ENCODE measurements around the gene MYL4.

Gene MYL4

GRCh38 chr17:47246120-47246519, 37.0 kb downstream of the MYL4 start:
- DNase-seq (no peak), ATAC-seq (replicated peaks) (no peak)
- peaks cover 22 to 24% of the 10 kb centered on the region in 2 donors for H3K27me3 Mint-ChIP-seq
- peaks cover 4% of the 10 kb centered on the region for H3K36me3 Mint-ChIP-seq (ENCODE audit: insufficient read depth)
- no peak overlapping the region for H3K4me3 Mint-ChIP-seq
- no peaks in the 10 kb centered on the region for H3K4me1 Mint-ChIP-seq (ENCODE audit: low read depth in 2 of 2)
- no peaks in the 10 kb centered on the region for H3K9me3 Mint-ChIP-seq
- no peak overlapping the region for H3K27ac Mint-ChIP-seq

GRCh38 chr17:47250855-47251254, 41.7 kb downstream of the MYL4 start:
- H3K9me3 Mint-ChIP-seq = no peaks in the 10 kb centered on the region
- H3K4me3 Mint-ChIP-seq = no peak overlapping the region
- H3K4me1 Mint-ChIP-seq (ENCODE audit: low read depth in 2 of 2) = peaks cover 9 to 10% of the 10 kb centered on the region in 2 donors
- no peak for DNase-seq
- ATAC-seq (replicated peaks) = no peak
- no peaks in the 10 kb centered on the region for H3K36me3 Mint-ChIP-seq (ENCODE audit: insufficient read depth)
- no peak overlapping the region for H3K27ac Mint-ChIP-seq
- H3K27me3 Mint-ChIP-seq = peaks cover 32 to 44% of the 10 kb centered on the region in 2 donors

GRCh38 chr17:47251421-47251940, 42.3 kb downstream of the MYL4 start:
- Mint-ChIP-seq H3K27me3 (peaks cover 32 to 44% of the 10 kb centered on the region in 2 donors), H3K9me3 (no peaks in the 10 kb centered on the region), H3K4me3 (no peak overlapping the region), H3K36me3 (ENCODE audit: insufficient read depth) (no peaks in the 10 kb centered on the region), H3K4me1 (ENCODE audit: low read depth in 2 of 2) (peaks cover 9 to 10% of the 10 kb centered on the region in 2 donors), H3K27ac (no peak overlapping the region)
- no peak for DNase-seq
- ATAC-seq (replicated peaks) = no peak

GRCh38 chr17:47252209-47252608, 43.1 kb downstream of the MYL4 start:
- DNase-seq = no peak
- H3K4me3 Mint-ChIP-seq = peak overlapping the region; percentile 82 to 90
- no peaks in the 10 kb centered on the region for H3K36me3 Mint-ChIP-seq (ENCODE audit: insufficient read depth)
- H3K27ac Mint-ChIP-seq = no peak overlapping the region
- peaks cover 9 to 10% of the 10 kb centered on the region in 2 donors for H3K4me1 Mint-ChIP-seq (ENCODE audit: low read depth in 2 of 2)
- ATAC-seq (replicated peaks) = no peak
- peaks cover 36 to 46% of the 10 kb centered on the region in 2 donors for H3K27me3 Mint-ChIP-seq
- H3K9me3 Mint-ChIP-seq = no peaks in the 10 kb centered on the region

GRCh38 chr17:47252766-47253512, 43.8 kb downstream of the MYL4 start:
- Mint-ChIP-seq H3K9me3 (no peaks in the 10 kb centered on the region), H3K4me3 (peak overlapping the region; percentile 82 to 90), H3K36me3 (ENCODE audit: insufficient read depth) (no peaks in the 10 kb centered on the region), H3K4me1 (ENCODE audit: low read depth in 2 of 2) (peaks cover 10 to 13% of the 10 kb centered on the region in 2 donors), H3K27me3 (peaks cover 43 to 53% of the 10 kb centered on the region in 2 donors), H3K27ac (no peak overlapping the region)
- no peak for DNase-seq
- ATAC-seq (replicated peaks) = no peak

GRCh38 chr17:47253541-47254402, 44.6 kb downstream of the MYL4 start, which contains the start of gene ITGB3:
ITGB3 (plus strand) TSS chr17:47253827; CDS start chr17:47253862, 35 bp downstream.
- peak; percentile 54 to 62 (median 60) for DNase-seq
- peak; percentile 98 for ATAC-seq (replicated peaks)
- H3K4me3 Mint-ChIP-seq = peak within 1 kb of the TSS; percentile 82 to 90
- H3K9me3 Mint-ChIP-seq = no peaks in the 10 kb centered on the region
- H3K36me3 Mint-ChIP-seq (ENCODE audit: insufficient read depth) = no peaks in the 10 kb centered on the region
- peaks cover 10 to 13% of the 10 kb centered on the region in 2 donors for H3K4me1 Mint-ChIP-seq (ENCODE audit: low read depth in 2 of 2)
- H3K27me3 Mint-ChIP-seq = peaks cover 51 to 61% of the 10 kb centered on the region in 2 donors
- no peak within 1 kb of the TSS for H3K27ac Mint-ChIP-seq

- Mint-ChIP-seq H3K4me1 (ENCODE audit: low read depth in 2 of 2) (peaks cover 10 to 13% of the 10 kb centered on the region in 2 donors), H3K9me3 (no peaks in the 10 kb centered on the region), H3K36me3 (ENCODE audit: insufficient read depth) (no peaks in the 10 kb centered on the region), H3K4me3 (peak overlapping the region; percentile 82 to 90), H3K27ac (no peak overlapping the region), H3K27me3 (peaks cover 58 to 67% of the 10 kb centered on the region in 2 donors)
- ATAC-seq (replicated peaks) (no peak), DNase-seq (no peak)
These were observed 45.3 kb downstream of the MYL4 start for GRCh38 chr17:47254403-47254943.

GRCh38 chr17:47257651-47258339, 48.6 kb downstream of the MYL4 start:
- H3K9me3 Mint-ChIP-seq = no peaks in the 10 kb centered on the region
- peaks cover 10 to 13% of the 10 kb centered on the region in 2 donors for H3K4me1 Mint-ChIP-seq (ENCODE audit: low read depth in 2 of 2)
- H3K36me3 Mint-ChIP-seq (ENCODE audit: insufficient read depth) = no peaks in the 10 kb centered on the region
- H3K4me3 Mint-ChIP-seq = no peak overlapping the region
- ATAC-seq (replicated peaks) (no peak), DNase-seq (no peak)
- peaks cover 62 to 76% of the 10 kb centered on the region in 2 donors for H3K27me3 Mint-ChIP-seq
- no peak overlapping the region for H3K27ac Mint-ChIP-seq

- ATAC-seq (replicated peaks) (no peak), DNase-seq (no peak)
- Mint-ChIP-seq H3K27ac (no peak overlapping the region), H3K36me3 (ENCODE audit: insufficient read depth) (no peaks in the 10 kb centered on the region), H3K4me3 (no peak overlapping the region), H3K9me3 (no peaks in the 10 kb centered on the region), H3K4me1 (ENCODE audit: low read depth in 2 of 2) (peaks cover 0 to 3% of the 10 kb centered on the region in 2 donors), H3K27me3 (peaks cover 37 to 39% of the 10 kb centered on the region in 2 donors)
These were observed 53.4 kb downstream of the MYL4 start for GRCh38 chr17:47262586-47262985.

GRCh38 chr17:47264166-47264565, 55.0 kb downstream of the MYL4 start:
- H3K27ac Mint-ChIP-seq = no peak overlapping the region
- H3K4me3 Mint-ChIP-seq = no peak overlapping the region
- no peak for ATAC-seq (replicated peaks)
- no peaks in the 10 kb centered on the region for H3K4me1 Mint-ChIP-seq (ENCODE audit: low read depth in 2 of 2)
- peaks cover 21 to 24% of the 10 kb centered on the region in 2 donors for H3K27me3 Mint-ChIP-seq
- H3K36me3 Mint-ChIP-seq (ENCODE audit: insufficient read depth) = no peaks in the 10 kb centered on the region
- no peaks in the 10 kb centered on the region for H3K9me3 Mint-ChIP-seq
- no peak for DNase-seq

GRCh38 chr17:47265983-47266541, 56.9 kb downstream of the MYL4 start:
- DNase-seq (no peak), ATAC-seq (replicated peaks) (no peak)
- H3K27ac Mint-ChIP-seq = no peak overlapping the region
- H3K4me3 Mint-ChIP-seq = no peak overlapping the region
- no peaks in the 10 kb centered on the region for H3K9me3 Mint-ChIP-seq
- H3K27me3 Mint-ChIP-seq = peaks cover 13% of the 10 kb centered on the region in 2 donors
- no peaks in the 10 kb centered on the region for H3K36me3 Mint-ChIP-seq (ENCODE audit: insufficient read depth)
- H3K4me1 Mint-ChIP-seq (ENCODE audit: low read depth in 2 of 2) = no peaks in the 10 kb centered on the region

- H3K36me3 Mint-ChIP-seq (ENCODE audit: insufficient read depth) = no peaks in the 10 kb centered on the region
These were observed 57.6 kb downstream of the MYL4 start for GRCh38 chr17:47266782-47267181.

More at GRCh38 chr17:47266782-47267181, 57.6 kb downstream of the MYL4 start:
- ATAC-seq (replicated peaks) = no peak
- H3K9me3 Mint-ChIP-seq = no peaks in the 10 kb centered on the region
- no peak overlapping the region for H3K27ac Mint-ChIP-seq
- H3K27me3 Mint-ChIP-seq = peaks cover 13% of the 10 kb centered on the region in 2 donors
- no peaks in the 10 kb centered on the region for H3K4me1 Mint-ChIP-seq (ENCODE audit: low read depth in 2 of 2)
- DNase-seq = no peak
- H3K4me3 Mint-ChIP-seq = no peak overlapping the region

All from effector memory CD8-positive, alpha-beta T cell (primary cell).